SK-N-MC (cell line): ENCODE measurements around the gene RIOK3.

Experiments used
- DNase-seq: peaks from one replicate; pipeline ENCODE4 v3.0.0-alpha.2; 2011; ENCODE audit warnings: low read depth, low spot score
- H3K27ac ChIP-seq: fragments of 200-600 bp; sonication (generic); 2 replicates; pipeline ENCODE4 v1.5.1; 2016; ENCODE audit warnings: mixed run types
- H3K36me3 ChIP-seq: fragments of 200-600 bp; sonication (generic); 2 replicates; pipeline ENCODE4 v1.6.1; 2017; ENCODE audit warnings: antibody characterized with exemption, low read length, mixed read lengths; ENCODE audit not compliant: insufficient read depth
- H3K4me3 ChIP-seq: fragments of 200-600 bp; sonication (generic); 2 replicates; pipeline ENCODE4 v1.5.1; 2016
- H3K9ac ChIP-seq: fragments of 200-600 bp; sonication (generic); 2 replicates; pipeline ENCODE4 v1.8.0; 2017; ENCODE audit warnings: mixed run types, mixed read lengths; ENCODE audit not compliant: insufficient read length
- H3K9me3 ChIP-seq: fragments of 200-600 bp; sonication (generic); 2 replicates; pipeline ENCODE4 v1.6.1; 2017; ENCODE audit warnings: low read depth, mild to moderate bottlenecking, antibody characterized with exemption, low read length, moderate library complexity, mixed read lengths
- EZH2 ChIP-seq: fragments of 200-600 bp; sonication (generic); IDR thresholded peaks from one replicate; pipeline ENCODE4 v1.6.1; 2017; ENCODE audit warnings: antibody characterized with exemption
- FOXP2 ChIP-seq: optimal IDR thresholded peaks from 2 replicates; pipeline ENCODE3; 2011; ENCODE audit warnings: mild to moderate bottlenecking, moderate library complexity; ENCODE audit not compliant: insufficient read depth; ENCODE audit errors: extremely low read length, control extremely low read depth
- POLR2AphosphoS5 ChIP-seq: IDR thresholded peaks from 2 replicates; pipeline ENCODE4 v1.6.1; 2012; ENCODE audit warnings: mild to moderate bottlenecking, low read depth, low read length, borderline replicate concordance

The RIOK3 gene, protein sequence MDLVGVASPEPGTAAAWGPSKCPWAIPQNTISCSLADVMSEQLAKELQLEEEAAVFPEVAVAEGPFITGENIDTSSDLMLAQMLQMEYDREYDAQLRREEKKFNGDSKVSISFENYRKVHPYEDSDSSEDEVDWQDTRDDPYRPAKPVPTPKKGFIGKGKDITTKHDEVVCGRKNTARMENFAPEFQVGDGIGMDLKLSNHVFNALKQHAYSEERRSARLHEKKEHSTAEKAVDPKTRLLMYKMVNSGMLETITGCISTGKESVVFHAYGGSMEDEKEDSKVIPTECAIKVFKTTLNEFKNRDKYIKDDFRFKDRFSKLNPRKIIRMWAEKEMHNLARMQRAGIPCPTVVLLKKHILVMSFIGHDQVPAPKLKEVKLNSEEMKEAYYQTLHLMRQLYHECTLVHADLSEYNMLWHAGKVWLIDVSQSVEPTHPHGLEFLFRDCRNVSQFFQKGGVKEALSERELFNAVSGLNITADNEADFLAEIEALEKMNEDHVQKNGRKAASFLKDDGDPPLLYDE

DNA sequence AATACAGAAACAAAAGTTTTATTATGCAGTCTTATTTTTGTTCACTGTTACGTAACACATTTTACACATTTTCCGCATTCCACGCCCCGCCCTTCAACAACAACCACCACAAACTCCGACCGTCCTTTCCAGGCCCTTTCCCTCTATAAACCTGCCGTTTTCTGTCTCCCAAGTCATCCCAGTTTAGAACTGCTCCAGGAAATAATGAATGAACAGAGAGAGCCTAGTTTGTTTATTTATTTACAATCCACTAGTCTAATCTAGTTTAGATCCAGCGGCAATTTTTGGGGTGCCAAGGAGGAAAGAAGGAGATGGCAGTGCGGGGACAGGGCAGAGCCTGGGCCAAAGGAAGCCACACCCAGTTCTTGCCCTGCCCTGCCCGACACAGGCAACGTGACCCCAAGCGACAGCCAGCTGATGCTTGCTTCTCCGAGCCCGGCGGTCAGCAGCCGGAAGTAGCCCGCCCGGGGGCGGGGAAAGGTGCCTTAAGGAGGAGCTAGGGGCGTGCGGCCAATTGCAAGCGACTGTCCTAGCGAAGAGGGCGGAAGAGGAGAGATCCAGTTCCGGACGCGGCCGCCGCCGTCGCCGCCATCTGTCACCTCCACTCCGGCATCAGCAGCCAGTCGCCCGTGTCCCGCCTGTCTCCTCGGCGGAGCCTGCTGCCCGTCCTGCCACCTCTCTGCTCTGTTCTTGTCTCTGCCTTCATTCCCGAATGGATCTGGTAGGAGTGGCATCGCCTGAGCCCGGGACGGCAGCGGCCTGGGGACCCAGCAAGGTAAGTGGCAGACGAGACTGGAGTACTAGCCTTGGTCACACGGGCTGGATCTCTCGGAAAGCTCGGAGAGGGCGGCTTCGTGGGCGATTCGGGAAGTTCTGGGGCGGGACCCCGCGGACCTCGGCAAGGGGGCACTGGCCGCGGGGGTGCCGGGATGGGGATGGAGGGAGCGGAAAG is at the start of gene RIOK3:
Gene RIOK3, plus strand, starts transcription at position 560 of the 952 bp plus-strand sequence. Its CDS starts 153 bp downstream, at position 713.
- H3K9ac ChIP-seq: peak within 1 kb of the TSS; percentile 81
- H3K4me3 ChIP-seq: peak within 1 kb of the TSS; percentile 86
- TF ChIP-seq FOXP2: no peak
- TF ChIP-seq POLR2AphosphoS5: peak; percentile 89
- no peak for TF ChIP-seq EZH2
- H3K9me3 ChIP-seq: no peaks in the 10 kb centered on the region
- no peak for DNase-seq
- no peaks in the 10 kb centered on the region for H3K36me3 ChIP-seq
- H3K27ac ChIP-seq: 0 out of 2 replicates have a peak within 1 kb of the TSS, but pooled peaks have one; percentile 22

DNA sequence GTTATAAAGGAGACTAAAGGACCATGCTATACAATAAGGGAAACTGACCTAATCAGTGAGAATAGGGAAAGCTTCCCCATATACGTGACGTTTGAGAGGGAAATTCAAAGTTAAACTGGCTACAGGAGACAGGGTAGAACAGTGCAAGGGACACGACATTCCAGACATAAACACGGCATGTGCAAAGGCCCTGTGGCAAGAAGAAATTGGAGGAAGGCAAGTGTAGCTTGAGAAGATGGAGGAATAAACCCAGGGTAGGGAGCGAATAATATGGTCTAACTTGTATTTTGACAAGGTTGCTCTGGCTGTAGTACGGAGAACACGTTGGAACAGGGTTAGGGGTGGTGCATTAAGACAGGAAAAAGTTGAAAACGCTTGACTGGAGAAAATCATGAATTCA is 49.8 kb upstream of the RIOK3 start:
- DNase-seq: no peak
- H3K27ac ChIP-seq: no peak overlapping the region
- no peak overlapping the region for H3K9ac ChIP-seq
- H3K9me3 ChIP-seq: no peaks in the 10 kb centered on the region
- TF ChIP-seq EZH2 (no peak), FOXP2 (no peak), POLR2AphosphoS5 (no peak)
- no peaks in the 10 kb centered on the region for H3K36me3 ChIP-seq
- no peak overlapping the region for H3K4me3 ChIP-seq

DNA sequence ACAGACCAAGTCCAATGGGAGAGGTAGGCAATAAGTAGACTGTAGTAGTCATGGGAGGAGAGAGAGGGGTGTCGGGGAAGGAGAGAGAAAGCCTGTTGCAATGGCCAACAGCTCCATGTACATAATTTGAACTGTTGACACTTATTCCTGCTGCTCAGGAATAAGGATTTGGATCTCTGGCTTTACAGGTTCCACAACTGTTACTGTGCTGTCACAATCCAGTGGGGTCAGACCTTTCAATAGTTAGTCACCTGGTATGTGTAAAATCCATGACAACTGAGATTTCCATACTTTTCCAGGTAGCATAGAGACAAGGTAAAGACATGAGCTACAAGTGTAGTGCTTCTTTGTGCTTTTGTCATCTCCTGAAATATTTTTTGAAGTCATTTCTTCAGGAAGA is 47.5 kb upstream of the RIOK3 start:
- no peak overlapping the region for H3K9ac ChIP-seq
- no peaks in the 10 kb centered on the region for H3K9me3 ChIP-seq
- no peak overlapping the region for H3K4me3 ChIP-seq
- DNase-seq: no peak
- no peak overlapping the region for H3K27ac ChIP-seq
- TF ChIP-seq FOXP2: no peak
- TF ChIP-seq POLR2AphosphoS5: no peak
- no peak for TF ChIP-seq EZH2
- H3K36me3 ChIP-seq: no peaks in the 10 kb centered on the region

DNA sequence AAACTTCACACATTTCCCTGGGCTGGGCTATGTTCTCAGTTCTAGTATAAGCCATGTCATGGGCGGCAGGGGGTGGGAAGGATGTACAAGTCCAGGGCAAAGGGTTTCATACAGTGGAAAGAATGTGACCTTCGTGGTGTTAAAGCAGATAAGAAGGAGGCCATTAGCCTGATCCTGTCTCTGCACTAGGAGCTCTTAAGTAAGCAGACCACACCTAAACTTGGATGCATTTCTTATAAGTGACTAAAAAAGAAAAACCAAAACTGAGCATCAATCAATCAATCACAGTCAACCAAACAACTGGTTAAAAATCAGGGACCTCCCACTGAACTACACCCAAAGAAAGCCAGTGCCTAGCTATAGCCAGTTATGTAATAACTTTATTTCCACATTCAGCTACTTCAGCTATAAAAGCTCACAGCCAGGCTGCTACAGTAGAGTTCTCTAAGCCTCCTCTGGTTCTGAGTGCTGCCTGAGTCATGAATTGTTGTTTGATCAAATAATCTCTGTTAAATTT is 46.8 kb upstream of the RIOK3 start:
- DNase-seq: no peak
- Histone ChIP-seq H3K36me3 (no peaks in the 10 kb centered on the region), H3K4me3 (no peak overlapping the region), H3K9ac (no peak overlapping the region), H3K27ac (no peak overlapping the region), H3K9me3 (no peaks in the 10 kb centered on the region)
- TF ChIP-seq POLR2AphosphoS5 (no peak), FOXP2 (no peak), EZH2 (no peak)

DNA sequence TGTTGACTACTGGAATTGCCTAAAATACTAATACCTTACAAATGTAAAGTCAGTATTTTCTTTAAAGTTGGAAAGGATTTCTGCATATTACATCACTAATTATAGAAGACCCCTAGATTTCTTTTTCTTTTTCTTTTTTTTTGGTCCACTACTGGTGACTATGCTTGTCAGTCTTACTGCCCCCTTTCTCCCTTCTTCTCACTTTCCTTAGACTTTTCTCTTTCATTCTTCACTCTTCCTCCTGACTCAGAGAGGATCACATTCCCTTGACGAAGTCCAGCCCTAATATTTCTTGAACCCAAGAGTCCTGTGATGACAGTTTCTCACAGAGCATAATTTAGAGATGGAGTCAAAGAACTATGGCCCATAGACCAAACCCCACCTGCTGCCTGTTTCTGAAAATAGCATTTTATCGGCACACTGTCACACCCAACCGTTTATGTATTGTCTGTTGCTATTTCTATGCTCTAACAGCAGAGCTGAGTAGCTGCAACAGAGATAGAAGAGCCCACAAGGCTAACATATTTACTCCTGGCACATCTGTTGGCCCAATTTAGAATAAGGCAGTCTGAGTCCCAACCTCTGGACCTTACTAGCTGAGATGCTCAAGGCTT is 40.6 kb upstream of the RIOK3 start:
- TF ChIP-seq FOXP2: no peak
- no peak for TF ChIP-seq EZH2
- no peak for TF ChIP-seq POLR2AphosphoS5
- Histone ChIP-seq H3K36me3 (no peaks in the 10 kb centered on the region), H3K4me3 (no peak overlapping the region), H3K27ac (no peak overlapping the region), H3K9ac (no peak overlapping the region), H3K9me3 (no peaks in the 10 kb centered on the region)
- DNase-seq: no peak

DNA sequence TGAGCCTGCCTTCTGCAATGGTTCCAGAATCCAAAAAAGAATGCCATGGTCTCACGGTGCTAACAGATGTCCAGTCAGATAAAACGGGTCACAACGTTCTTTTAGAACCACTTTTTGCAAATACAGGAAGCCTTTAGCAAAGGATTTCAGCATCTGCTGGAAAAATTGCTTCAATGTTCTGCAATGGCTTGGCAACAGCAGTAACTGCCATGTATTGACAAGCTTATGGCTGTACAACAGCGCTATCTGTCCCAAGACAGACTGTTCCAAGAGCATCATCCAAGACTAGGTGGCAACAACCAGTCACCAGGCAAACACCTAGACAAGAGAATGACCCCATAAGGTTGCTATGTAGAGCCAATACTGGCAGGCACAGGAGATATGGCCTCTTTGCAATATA is 37.6 kb upstream of the RIOK3 start:
- TF ChIP-seq EZH2 (no peak), POLR2AphosphoS5 (no peak), FOXP2 (no peak)
- Histone ChIP-seq H3K4me3 (no peak overlapping the region), H3K36me3 (no peaks in the 10 kb centered on the region), H3K9me3 (no peaks in the 10 kb centered on the region), H3K27ac (no peak overlapping the region), H3K9ac (no peak overlapping the region)
- no peak for DNase-seq

DNA sequence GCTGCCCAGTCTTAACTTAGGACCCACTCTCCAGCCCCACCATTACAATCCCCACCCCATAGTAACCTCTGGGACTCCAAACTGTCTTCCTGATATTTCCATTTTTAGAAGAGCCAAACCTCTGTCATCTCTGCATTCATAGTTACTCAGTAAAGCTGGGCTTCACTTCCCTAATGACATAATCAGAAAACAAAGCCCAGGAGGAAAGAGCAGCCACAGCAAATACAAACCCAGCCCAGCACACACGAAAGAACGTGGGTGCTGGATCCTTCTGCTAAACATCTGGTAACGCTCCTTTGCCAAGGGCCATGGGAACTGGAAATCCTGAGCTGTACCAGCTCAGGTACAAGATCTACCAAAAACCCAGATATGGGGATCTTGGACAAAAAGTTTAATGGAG is 36.8 kb upstream of the RIOK3 start:
- H3K36me3 ChIP-seq: no peaks in the 10 kb centered on the region
- no peaks in the 10 kb centered on the region for H3K9me3 ChIP-seq
- TF ChIP-seq EZH2: no peak
- TF ChIP-seq POLR2AphosphoS5: no peak
- no peak for TF ChIP-seq FOXP2
- H3K27ac ChIP-seq: no peak overlapping the region
- no peak overlapping the region for H3K4me3 ChIP-seq
- no peak overlapping the region for H3K9ac ChIP-seq
- DNase-seq: no peak
